C4-2B (cell line): ENCODE results near the gene DENND5B.

Source experiments
- CTCF ChIP-seq: fragments of 450-650 bp; conservative IDR thresholded peaks from 2 replicates; pipeline ENCODE4 v1.5.1; 2017; ENCODE audit warnings: mild to moderate bottlenecking
- ZFX ChIP-seq: fragments of 450-650 bp; IDR thresholded peaks from 2 replicates; pipeline ENCODE4 v1.6.1; 2017

GRCh38 chr12:31353750-31354708 lies 236.9 kb downstream of the DENND5B start:
- no peak for TF ChIP-seq CTCF
- no peak for TF ChIP-seq ZFX
